AG09309 (cell line): ENCODE results near the gene PSMB11.
A peak's percentile ranks its signal among the peaks of the same experiment; 100 is the strongest.

Experiments
- DNase-seq: peaks from one replicate; pipeline ENCODE4 v3.0.0-alpha.2; 2010; ENCODE audit warnings: low read depth
- H3K4me3 ChIP-seq: 2 replicates; pipeline ENCODE4 v1.5.1; 2011; ENCODE audit warnings: mild to moderate bottlenecking, low read depth, low read length, moderate library complexity; ENCODE audit not compliant: control insufficient read depth
- CTCF ChIP-seq: IDR thresholded peaks from 2 replicates; pipeline ENCODE4 v1.5.1; 2011; ENCODE audit warnings: mild to moderate bottlenecking, low read depth, low read length, inconsistent platforms; ENCODE audit not compliant: insufficient read depth, control insufficient read depth; ENCODE audit errors: missing control alignments

PSMB11 gene

GRCh38 chr14:23086565-23086964 is 44.6 kb downstream of the PSMB11 start:
- DNase-seq = no peak
- no peak overlapping the region for H3K4me3 ChIP-seq
- TF ChIP-seq CTCF = no peak

- no peak for TF ChIP-seq CTCF
- DNase-seq = no peak
- H3K4me3 ChIP-seq = no peak overlapping the region
Observed at GRCh38 chr14:23089498-23090253, 47.7 kb downstream of the PSMB11 start.

- no peak for TF ChIP-seq CTCF
- H3K4me3 ChIP-seq = no peak overlapping the region
- DNase-seq = no peak
Observed at GRCh38 chr14:23090254-23090636, 48.2 kb downstream of the PSMB11 start.

GRCh38 chr14:23091294-23092225 is 49.5 kb downstream of the PSMB11 start:
- DNase-seq = no peak
- H3K4me3 ChIP-seq = no peak overlapping the region
- TF ChIP-seq CTCF = no peak

GRCh38 chr14:23093104-23093503 is 51.1 kb downstream of the PSMB11 start:
- no peak for TF ChIP-seq CTCF
- no peak for DNase-seq
- H3K4me3 ChIP-seq = peak overlapping the region; percentile 91; the same call in 1 of the 2 replicates

- DNase-seq = no peak
- peak overlapping the region; percentile 91 for H3K4me3 ChIP-seq
- TF ChIP-seq CTCF = no peak
Observed at GRCh38 chr14:23093526-23093925, 51.5 kb downstream of the PSMB11 start.
